NCI-H128 (cell line): ENCODE results near the gene EHD2.
"Not testable (repeated sequence)": the region's sequence is repeated elsewhere in the genome, so short reads cannot be mapped to it uniquely, and the experiment has no call there.

Experiments used
- DNase-seq: peaks from one replicate; lab custom pipeline; 2025; ENCODE audit not compliant: unreplicated experiment; lab: John Stamatoyannopoulos, UW

EHD2 gene

GRCh38 chr19:47767349-47767748 is 54.1 kb downstream of the EHD2 start:
- no peak for DNase-seq

GRCh38 chr19:47768604-47769003 is 55.4 kb downstream of the EHD2 start:
- no peak for DNase-seq

GRCh38 chr19:47769534-47769933 is 56.3 kb downstream of the EHD2 start:
- DNase-seq: no peak

- DNase-seq: not testable (repeated sequence)
These were observed 58.1 kb downstream of the EHD2 start for GRCh38 chr19:47771291-47771690.

GRCh38 chr19:47776568-47776967 is 63.3 kb downstream of the EHD2 start:
- peak; percentile 71 for DNase-seq

GRCh38 chr19:47777245-47778048 is 64.2 kb downstream of the EHD2 start:
- not testable (repeated sequence) for DNase-seq

- DNase-seq: peak; percentile 61
These were observed 65.1 kb downstream of the EHD2 start, which contains the start of gene SELENOW for GRCh38 chr19:47778049-47778953. SELENOW (plus strand) TSS chr19:47778703; CDS start chr19:47778786, 83 bp downstream.

- DNase-seq: no peak
These were observed 65.7 kb downstream of the EHD2 start for GRCh38 chr19:47778954-47779351.

- DNase-seq: no peak
These were observed 66.4 kb downstream of the EHD2 start for GRCh38 chr19:47779524-47780214.

GRCh38 chr19:47780215-47780551 is 67.0 kb downstream of the EHD2 start:
- DNase-seq: no peak

- DNase-seq: no peak
These were observed 68.5 kb downstream of the EHD2 start for GRCh38 chr19:47781590-47782262.

GRCh38 chr19:47786566-47786965 is 73.3 kb downstream of the EHD2 start:
- no peak for DNase-seq

- DNase-seq: not testable (repeated sequence)
These were observed 74.1 kb downstream of the EHD2 start for GRCh38 chr19:47787307-47787706.

GRCh38 chr19:47789811-47790210 is 76.6 kb downstream of the EHD2 start:
- not testable (repeated sequence) for DNase-seq

- no peak for DNase-seq
These were observed 77.2 kb downstream of the EHD2 start for GRCh38 chr19:47790398-47790814.

GRCh38 chr19:47792616-47793015 is 79.4 kb downstream of the EHD2 start:
- no peak for DNase-seq
